Esophagus squamous epithelium (tissue), 4 donors: ENCODE results near the gene ATP13A4.

Experiments used
- POLR2A ChIP-seq, 4 donors: fragments of 450-650 bp; IDR thresholded peaks; one replicate each; pipeline ENCODE4 v1.6.1; 2017; ENCODE audit warnings: antibody characterized with exemption in 4 of 4, mild to moderate bottlenecking in 4 of 4, moderate library complexity in 3 of 4
- TF ChIP-seq, protein P1 (sequence below), 6 experiments: fragments of 450-650 bp in 4 of 6; fragments of 200-600 bp in 2 of 6; sonication (generic) in 2 of 6; IDR thresholded peaks; one replicate each; pipeline ENCODE4 v1.5.1; 2016 to 2019; ENCODE audit warnings: antibody characterized with exemption in 6 of 6, mild to moderate bottlenecking in 4 of 6, moderate library complexity in 4 of 6

- TF ChIP-seq, protein P1, sequence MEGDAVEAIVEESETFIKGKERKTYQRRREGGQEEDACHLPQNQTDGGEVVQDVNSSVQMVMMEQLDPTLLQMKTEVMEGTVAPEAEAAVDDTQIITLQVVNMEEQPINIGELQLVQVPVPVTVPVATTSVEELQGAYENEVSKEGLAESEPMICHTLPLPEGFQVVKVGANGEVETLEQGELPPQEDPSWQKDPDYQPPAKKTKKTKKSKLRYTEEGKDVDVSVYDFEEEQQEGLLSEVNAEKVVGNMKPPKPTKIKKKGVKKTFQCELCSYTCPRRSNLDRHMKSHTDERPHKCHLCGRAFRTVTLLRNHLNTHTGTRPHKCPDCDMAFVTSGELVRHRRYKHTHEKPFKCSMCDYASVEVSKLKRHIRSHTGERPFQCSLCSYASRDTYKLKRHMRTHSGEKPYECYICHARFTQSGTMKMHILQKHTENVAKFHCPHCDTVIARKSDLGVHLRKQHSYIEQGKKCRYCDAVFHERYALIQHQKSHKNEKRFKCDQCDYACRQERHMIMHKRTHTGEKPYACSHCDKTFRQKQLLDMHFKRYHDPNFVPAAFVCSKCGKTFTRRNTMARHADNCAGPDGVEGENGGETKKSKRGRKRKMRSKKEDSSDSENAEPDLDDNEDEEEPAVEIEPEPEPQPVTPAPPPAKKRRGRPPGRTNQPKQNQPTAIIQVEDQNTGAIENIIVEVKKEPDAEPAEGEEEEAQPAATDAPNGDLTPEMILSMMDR (IDR thresholded peaks at IDR 0.05): no peak
- no peak for TF ChIP-seq POLR2A (IDR thresholded peaks at IDR 0.05)
These were observed 18.9 kb upstream of the ATP13A4 start for GRCh38 chr3:193573403-193574191.
